ENCODE data around the gene KYNU.

DNA sequence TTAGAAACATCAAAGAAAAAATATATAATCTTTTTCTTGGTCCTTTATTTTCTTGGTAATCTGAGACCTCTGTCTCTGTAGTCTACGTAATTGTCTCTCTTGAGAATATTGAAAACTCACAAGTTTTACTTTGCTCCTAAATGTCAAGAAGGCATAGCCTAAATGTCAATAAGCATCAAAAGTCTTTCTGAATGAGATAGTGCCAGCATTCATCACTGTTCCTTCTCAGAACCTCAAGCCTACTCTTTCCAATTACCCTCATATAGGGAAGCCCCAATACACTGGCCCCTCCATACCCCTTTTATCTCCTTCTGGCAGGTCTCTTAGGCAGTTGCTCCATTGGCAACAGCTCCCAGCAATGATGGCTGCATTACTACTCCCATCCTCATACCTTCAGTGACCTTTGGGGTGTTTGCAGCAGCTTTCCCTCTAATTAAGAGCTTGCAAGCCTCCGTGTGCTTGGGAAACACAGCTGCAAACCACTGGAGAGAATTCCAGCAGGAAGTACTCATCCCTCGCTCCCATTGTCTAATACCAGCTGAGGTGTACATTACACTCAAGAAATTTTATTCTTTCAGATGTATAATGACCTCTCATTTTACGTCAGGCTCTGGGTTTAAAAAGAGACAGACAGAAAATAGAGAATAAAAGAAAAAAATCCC, 95.8 kb downstream of the KYNU start:
- TF ChIP-seq NCOA4 (IDR thresholded peaks at IDR 0.05; ENCODE audit: partially characterized antibody) (no peak), ZNF274 (IDR thresholded peaks at IDR 0.05; ENCODE audit: borderline replicate concordance, low read depth, low read length) (no peak), POLR2AphosphoS5 (IDR thresholded peaks at IDR 0.05; ENCODE audit: control insufficient read depth, insufficient read depth, low read depth, low read length) (no peak), HNRNPK (IDR thresholded peaks at IDR 0.05; ENCODE audit: low read depth, low read length, poor library complexity, severe bottlenecking) (no peak), EZH2 (IDR thresholded peaks at IDR 0.05; ENCODE audit: borderline replicate concordance, low read depth, low read length) (no peak), ARNT (IDR thresholded peaks at IDR 0.05) (no peak)
- TF ChIP-seq, protein P1, sequence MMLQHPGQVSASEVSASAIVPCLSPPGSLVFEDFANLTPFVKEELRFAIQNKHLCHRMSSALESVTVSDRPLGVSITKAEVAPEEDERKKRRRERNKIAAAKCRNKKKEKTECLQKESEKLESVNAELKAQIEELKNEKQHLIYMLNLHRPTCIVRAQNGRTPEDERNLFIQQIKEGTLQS (IDR thresholded peaks at IDR 0.05), result no peak
- TF ChIP-seq, protein P1 (CRISPR knock-in tag; conservative IDR thresholded peaks at IDR 0.05), result no peak
- TF ChIP-seq, protein P2, sequence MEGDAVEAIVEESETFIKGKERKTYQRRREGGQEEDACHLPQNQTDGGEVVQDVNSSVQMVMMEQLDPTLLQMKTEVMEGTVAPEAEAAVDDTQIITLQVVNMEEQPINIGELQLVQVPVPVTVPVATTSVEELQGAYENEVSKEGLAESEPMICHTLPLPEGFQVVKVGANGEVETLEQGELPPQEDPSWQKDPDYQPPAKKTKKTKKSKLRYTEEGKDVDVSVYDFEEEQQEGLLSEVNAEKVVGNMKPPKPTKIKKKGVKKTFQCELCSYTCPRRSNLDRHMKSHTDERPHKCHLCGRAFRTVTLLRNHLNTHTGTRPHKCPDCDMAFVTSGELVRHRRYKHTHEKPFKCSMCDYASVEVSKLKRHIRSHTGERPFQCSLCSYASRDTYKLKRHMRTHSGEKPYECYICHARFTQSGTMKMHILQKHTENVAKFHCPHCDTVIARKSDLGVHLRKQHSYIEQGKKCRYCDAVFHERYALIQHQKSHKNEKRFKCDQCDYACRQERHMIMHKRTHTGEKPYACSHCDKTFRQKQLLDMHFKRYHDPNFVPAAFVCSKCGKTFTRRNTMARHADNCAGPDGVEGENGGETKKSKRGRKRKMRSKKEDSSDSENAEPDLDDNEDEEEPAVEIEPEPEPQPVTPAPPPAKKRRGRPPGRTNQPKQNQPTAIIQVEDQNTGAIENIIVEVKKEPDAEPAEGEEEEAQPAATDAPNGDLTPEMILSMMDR (IDR thresholded peaks at IDR 0.05 in 2 of 3, conservative IDR thresholded peaks at IDR 0.05 in 1 of 3; ENCODE audit: insufficient read depth in 2 of 3, low read depth in 1 of 3, low read length in 3 of 3), result no peak

Data from K562 (cell line).